GM10266 (cell line): Measurements from ENCODE around the gene CLSTN2.

Source experiments
- DNase-seq: peaks from one replicate; pipeline ENCODE4 v3.0.0; 2012; ENCODE audit errors: extremely low spot score
- CTCF ChIP-seq: IDR thresholded peaks from 2 replicates; pipeline ENCODE4 v1.5.1; 2012; ENCODE audit warnings: mild to moderate bottlenecking, low read depth; ENCODE audit not compliant: control insufficient read depth, insufficient read depth; ENCODE audit errors: missing control alignments

CLSTN2 gene

GRCh38 chr3:140432229-140432669 is 497.3 kb downstream of the CLSTN2 start:
- DNase-seq = no peak
- no peak for TF ChIP-seq CTCF

GRCh38 chr3:140433431-140433830 is 498.4 kb downstream of the CLSTN2 start:
- DNase-seq = no peak
- no peak for TF ChIP-seq CTCF

- no peak for DNase-seq
- no peak for TF ChIP-seq CTCF
Observed at GRCh38 chr3:140434261-140434905, 499.4 kb downstream of the CLSTN2 start.

DNA sequence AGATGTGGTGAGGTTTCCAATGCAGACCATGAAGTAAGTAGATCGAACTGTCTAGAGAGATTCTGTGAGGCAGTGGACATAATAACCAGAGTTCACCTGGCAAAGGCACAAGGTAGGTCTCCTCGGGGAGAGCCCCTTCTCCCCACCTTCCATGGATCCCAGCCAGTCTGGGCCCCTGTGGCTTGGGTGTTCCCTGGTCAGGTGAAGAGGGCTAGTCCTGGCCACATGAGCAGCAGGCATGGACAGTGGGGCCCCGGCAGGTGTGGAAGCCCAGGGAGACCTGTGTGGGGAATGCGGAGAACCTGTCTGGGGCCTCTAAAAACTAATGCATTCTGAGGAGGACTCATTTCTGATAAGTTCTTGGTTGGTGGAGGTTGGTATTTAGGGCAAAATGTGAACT is 501.4 kb downstream of the CLSTN2 start:
- no peak for DNase-seq
- TF ChIP-seq CTCF = no peak

DNA sequence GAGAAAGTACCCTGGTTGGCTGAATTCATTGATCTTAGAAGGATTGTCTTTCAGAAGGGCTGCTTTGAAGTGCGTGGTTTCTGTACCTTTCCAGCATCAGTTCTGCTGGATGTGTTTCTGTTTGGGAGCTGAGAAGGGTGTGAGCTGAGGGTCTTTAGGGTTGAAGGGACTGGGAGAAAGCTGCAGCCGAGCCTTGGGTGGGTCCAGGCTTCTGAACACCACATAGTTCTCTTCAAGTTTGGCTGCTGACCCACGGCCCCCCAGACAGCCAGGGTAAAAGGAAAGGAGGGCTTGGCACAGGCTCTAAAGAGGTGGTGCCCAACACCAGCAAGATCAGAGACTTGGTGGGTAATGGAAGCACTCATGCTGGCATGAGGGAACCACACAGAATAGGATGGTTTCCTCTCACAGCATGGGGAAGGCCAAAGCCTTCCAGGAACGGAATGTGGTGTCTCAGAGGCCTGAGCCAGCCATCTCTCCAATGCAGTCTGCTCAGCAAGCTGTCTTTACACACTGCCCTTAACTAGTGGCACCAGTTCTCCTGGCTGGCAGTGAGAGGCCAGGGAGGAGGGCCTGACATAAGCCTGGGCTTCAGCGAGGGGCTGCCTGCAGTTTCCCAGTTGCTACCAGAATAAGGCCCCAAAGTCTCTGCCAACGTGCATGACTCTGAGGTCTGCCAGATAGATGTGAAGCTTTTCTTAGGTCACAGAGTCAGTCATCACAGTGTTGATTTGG is 503.9 kb downstream of the CLSTN2 start:
- DNase-seq = no peak
- TF ChIP-seq CTCF = no peak

- TF ChIP-seq CTCF = no peak
- no peak for DNase-seq
Observed at GRCh38 chr3:140439527-140439926, 504.5 kb downstream of the CLSTN2 start.

DNA sequence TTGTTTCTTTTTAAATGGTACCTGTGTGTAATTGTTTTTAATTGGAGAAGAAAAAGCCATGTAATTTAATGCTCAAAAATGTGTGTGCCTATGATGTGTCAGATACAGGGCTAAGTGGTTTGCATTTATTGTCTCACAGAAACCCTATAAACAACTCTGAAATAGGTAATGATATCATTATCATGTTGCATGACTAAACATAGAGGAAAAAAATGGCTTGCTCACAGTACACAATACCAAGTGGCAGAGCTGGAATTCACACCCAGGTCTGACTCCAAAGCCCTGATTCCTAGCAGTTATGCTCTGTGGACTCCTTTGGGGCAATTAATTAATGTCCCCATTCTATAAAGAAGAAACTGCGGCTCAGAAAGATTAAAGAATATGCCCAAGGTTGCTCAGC is 505.5 kb downstream of the CLSTN2 start:
- TF ChIP-seq CTCF = no peak
- DNase-seq = no peak
